Ovary (tissue), 3 donors: ENCODE measurements around the gene SRP54.

Source experiments
- EP300 ChIP-seq: sonication (generic); formaldehyde crosslinking; IDR thresholded peaks from one replicate; pipeline ENCODE4 v1.6.1; 2017; ENCODE audit warnings: antibody characterized with exemption
- POLR2A ChIP-seq: fragments of 450-650 bp; IDR thresholded peaks from one replicate; pipeline ENCODE4 v1.6.1; 2017; ENCODE audit warnings: antibody characterized with exemption, mild to moderate bottlenecking, moderate library complexity
- TF ChIP-seq, protein P1 (sequence below), 3 donors: fragments of 450-650 bp in 2 of 3; fragments of 200-600 bp in 1 of 3; IDR thresholded peaks; one replicate each; pipeline versions ENCODE4 v1.5.1 to v1.8.0; 2016 to 2022; ENCODE audit warnings: antibody characterized with exemption in 3 of 3, mild to moderate bottlenecking in 1 of 3
- donor health status: DM: no; HTN: no; CAD: no.

DNA sequence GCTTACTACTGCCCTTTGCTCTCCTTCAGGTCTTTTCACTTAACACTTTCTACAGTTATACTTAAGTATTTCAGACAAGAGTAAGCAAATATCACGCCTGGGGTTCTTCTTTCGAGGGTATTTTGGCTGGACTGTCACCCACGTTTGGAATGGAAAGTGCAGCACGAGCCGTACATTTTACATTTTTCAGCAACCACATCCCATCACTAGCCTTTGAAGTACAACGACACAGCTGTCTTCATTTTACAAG, 62.9 kb downstream of the SRP54 start:
- TF ChIP-seq, protein P1, sequence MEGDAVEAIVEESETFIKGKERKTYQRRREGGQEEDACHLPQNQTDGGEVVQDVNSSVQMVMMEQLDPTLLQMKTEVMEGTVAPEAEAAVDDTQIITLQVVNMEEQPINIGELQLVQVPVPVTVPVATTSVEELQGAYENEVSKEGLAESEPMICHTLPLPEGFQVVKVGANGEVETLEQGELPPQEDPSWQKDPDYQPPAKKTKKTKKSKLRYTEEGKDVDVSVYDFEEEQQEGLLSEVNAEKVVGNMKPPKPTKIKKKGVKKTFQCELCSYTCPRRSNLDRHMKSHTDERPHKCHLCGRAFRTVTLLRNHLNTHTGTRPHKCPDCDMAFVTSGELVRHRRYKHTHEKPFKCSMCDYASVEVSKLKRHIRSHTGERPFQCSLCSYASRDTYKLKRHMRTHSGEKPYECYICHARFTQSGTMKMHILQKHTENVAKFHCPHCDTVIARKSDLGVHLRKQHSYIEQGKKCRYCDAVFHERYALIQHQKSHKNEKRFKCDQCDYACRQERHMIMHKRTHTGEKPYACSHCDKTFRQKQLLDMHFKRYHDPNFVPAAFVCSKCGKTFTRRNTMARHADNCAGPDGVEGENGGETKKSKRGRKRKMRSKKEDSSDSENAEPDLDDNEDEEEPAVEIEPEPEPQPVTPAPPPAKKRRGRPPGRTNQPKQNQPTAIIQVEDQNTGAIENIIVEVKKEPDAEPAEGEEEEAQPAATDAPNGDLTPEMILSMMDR (IDR thresholded peaks at IDR 0.05) = no peak
- TF ChIP-seq POLR2A (no peak), EP300 (no peak)
